ENCODE measurements around the gene DIAPH3.

DNA sequence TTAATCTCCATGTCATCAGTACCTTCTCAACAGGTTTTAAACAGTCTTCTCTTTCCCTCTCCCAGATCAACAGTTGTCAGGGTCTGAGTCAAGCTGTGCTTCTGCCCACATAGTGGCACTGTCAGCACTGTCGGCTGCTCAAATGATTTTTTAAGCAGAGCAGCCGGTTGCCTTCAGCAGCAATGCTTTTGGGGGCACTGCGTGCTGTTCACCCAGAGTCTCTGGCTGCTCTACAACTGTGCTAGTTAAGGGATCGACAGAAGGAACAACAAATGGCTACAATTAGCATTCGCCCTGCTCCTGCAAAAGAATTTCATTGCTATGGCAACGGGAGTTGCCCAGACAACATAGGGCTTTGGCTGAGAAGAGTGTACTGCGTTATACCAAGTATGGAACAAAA, 412.9 kb downstream of the DIAPH3 start:
- TF ChIP-seq, protein P1, sequence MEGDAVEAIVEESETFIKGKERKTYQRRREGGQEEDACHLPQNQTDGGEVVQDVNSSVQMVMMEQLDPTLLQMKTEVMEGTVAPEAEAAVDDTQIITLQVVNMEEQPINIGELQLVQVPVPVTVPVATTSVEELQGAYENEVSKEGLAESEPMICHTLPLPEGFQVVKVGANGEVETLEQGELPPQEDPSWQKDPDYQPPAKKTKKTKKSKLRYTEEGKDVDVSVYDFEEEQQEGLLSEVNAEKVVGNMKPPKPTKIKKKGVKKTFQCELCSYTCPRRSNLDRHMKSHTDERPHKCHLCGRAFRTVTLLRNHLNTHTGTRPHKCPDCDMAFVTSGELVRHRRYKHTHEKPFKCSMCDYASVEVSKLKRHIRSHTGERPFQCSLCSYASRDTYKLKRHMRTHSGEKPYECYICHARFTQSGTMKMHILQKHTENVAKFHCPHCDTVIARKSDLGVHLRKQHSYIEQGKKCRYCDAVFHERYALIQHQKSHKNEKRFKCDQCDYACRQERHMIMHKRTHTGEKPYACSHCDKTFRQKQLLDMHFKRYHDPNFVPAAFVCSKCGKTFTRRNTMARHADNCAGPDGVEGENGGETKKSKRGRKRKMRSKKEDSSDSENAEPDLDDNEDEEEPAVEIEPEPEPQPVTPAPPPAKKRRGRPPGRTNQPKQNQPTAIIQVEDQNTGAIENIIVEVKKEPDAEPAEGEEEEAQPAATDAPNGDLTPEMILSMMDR (IDR thresholded peaks at IDR 0.05): no peak
- TF ChIP-seq EZH2 (IDR thresholded peaks at IDR 0.05; ENCODE audit: borderline replicate concordance, insufficient read depth, low read depth, low read length, poor library complexity, severe bottlenecking): no peak
